ENCODE results near the gene C1QTNF9B.
"Not testable (repeated sequence)": the region's sequence is repeated elsewhere in the genome, so short reads cannot be mapped to it uniquely, and the experiment has no call there.

The C1QTNF9B gene

DNA sequence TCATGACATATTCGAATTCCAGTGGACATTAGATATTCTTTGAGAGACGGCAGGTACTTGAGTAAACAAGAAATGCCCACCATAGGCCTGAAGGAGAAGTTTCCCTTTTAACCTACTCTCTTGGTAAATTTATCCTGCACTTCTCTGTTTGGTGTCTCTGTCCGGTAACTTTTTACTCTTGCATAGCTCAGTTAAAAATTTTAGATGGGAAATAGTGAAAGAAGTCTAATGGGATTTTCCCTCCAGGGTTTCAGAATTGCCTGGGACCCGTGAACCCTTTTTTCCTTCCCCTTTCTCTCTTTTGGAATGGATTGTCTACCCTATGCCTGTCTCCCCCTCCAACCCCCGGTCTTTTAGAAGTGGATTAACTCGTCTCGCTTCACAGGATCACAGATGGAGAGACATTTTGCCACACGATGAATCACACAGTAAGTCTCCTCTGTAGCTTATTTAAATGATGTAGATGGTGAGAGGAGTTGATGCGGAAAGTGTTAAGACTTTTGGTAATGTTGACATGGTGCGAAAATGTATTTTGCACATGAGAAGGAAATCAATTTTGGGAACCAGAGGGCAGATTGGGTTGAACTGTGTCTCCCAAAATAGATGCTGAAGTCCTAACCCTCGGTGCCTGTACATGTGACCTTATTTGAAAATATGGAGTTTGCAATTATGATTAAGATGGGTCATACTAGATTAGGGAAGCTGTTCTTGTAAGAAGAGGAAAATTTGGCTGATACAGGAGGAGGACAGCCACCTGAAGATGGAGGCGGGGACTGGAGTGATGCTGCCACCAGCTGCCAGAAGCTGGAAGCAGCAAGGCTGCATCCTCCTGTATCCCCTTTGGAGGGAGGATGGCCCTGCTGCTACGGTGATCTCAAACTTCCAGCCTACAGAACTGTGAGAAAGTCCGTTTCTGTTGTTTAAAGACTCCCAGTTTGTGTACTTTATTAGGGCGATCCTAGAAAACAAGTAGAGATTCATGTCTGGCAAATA lies 7.4 kb downstream of the C1QTNF9B start:
- no peak for DNase-seq

DNA sequence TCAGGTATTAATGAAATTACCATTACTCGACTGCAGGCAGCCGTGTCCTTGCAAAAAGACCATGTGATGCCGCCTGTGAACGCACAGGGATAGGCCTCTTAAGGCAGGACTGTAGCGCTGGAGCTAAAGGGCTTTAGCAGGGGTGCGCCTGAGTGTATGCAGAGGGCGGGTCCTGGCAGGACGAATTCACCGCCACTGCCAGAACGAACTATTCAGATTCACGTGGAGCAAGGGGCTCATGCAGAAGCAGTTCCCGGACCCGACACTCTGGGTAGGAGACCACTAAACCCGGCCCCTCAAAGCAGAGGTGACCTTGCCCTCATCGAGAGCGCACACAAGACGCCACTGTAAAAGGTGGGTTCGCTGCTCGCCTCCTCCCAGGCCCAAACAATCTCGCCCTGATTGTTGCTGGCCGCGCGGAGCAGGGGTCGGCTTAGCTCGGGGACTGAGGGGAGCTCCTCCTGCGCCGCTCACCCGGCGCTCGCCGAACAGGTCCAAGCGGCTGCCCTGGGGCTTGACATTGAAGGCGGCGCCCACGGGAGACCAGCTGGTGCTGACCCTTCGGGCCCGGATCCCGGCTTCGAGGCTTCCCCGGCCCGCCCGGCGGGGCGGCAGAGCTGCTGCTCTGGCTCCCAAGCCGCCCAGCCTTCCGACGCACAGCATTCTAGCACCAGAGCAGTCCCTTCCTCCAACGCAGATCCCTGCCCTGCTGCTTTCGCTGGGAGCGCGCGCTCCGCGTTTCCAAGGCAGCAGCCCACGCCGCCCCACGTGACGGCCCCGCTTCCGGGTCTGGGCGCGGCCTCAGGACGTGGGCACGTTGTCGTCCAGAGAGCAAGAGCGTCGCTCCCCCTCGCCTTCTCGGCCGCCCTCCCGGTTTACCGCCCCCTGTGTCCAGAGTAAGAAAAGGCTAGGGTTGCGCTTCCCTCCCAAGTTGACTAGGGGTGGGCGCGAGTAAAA lies 8.4 kb downstream of the C1QTNF9B start, which contains the start of gene MIPEP:
TSS of gene MIPEP (minus strand) at position 743 of the 957 bp plus-strand sequence. CDS start at position 663, 80 bp downstream.
- DNase-seq = peak; percentile 81

DNA sequence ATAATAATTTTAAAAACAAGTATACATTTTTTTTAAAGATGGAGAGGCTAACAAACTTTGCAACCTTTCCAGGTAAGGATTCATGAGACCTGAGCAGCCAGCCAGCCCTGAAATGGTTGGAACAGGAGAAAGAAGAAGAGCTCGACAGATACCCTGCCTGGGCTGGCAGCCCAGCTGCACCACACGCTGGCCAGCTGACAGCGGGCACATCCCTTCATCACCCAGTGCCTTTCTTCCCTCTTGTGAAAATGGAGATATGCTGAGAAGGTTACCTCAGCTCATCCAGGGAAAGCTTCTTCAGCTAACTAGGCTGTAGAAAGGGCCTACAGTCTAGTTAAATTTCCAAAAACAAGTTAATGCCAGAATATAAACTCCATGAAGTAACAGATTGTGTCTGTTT lies 12.9 kb downstream of the C1QTNF9B start:
- not testable (repeated sequence) for DNase-seq

DNA sequence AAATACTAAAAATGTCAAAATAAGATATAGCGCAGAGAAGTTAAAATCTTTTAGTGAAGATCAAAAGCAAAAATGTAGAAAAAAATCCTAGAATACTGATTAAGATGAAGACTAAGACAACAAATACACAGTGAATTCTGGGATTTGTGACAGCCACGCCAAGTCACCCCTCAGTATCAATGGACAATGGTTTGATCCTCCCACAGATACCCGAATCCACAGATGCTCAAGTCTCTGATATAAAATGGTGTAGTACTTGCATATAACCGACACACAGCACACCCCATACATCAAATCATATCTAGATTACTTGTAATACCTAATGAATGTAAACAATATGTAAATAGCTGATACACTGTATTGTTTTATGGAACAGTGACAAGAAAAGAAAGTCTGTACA lies 14.0 kb downstream of the C1QTNF9B start:
- no peak for DNase-seq

DNA sequence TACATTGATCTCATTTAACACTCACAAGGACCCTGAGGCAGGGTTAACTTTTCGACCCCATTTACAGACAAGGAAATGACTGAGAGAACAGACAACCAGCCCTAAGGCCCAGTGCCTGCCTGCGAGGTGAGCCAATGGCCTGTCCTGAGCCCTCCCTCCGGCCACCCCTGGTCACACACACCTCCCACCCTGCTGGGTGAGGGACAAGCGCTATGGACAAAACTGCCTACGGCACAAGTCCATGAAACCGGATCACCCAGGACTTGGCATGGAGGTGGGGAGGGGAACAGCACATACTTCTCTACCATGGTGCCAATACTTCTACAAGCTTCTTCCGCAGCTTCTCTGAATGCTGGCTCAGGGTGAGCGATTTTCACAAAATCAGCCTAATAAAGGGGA lies 15.9 kb downstream of the C1QTNF9B start:
- not testable (repeated sequence) for DNase-seq

DNA sequence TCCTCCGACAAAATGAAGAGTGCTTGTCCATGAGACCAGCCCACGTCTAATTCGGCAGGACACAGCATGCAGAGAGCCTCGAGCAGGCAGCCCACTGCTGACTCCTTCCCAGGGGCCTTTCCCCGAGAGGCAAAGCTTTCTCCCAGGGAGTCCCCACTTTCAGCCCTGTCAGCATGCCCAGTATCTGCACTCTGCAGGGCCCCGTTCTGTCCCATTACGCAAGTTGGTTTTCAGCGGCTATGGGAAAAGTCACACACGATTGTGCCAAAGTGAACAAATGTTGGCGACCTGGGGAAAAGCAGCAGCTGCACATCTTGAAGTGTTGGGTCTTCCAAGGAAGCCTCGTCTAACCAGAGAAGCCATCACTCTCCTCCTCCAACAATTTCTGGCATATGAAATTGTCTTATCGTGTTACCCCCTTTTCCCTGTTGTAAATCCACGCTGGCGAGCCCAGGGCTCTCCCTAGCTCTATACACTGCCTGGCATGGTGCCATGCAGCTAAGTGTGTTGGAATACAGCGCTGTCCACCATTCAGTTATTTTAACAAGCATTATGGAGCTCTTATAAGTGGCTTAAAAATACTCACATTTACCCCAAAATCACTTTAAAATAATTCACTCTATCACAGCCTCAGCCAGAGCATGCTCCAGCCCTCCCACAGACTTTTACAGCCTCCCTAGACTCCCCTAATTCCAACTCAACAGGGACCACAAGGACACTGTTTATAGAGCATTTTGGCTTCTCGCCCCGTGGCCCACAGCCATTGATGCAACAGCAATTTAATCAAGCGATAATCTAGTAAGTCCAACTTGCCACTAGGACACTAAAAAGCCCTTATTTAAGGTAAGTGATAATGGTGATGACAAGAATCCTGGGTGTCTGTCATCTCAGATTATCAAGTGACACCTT lies 16.6 kb downstream of the C1QTNF9B start:
- not testable (repeated sequence) for DNase-seq

DNA sequence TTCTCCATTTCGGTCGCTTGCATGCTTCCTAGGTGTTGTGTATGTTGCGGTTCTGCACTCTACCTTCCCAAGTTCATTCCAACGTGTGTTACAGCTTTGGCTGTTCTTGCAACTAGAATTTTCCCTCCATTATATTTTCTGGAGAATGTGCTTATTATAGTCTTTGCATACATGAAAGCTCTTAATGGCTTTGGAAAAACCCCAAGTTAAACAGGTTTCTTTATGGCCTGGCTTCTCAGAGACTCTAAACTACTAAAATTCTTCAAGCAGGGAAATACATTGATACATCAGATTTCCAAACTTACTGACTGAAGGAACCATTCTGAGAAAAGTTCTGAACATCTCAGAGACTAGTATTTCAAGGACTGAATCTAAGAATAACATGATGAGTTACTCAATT lies 20.0 kb downstream of the C1QTNF9B start:
- no peak for DNase-seq

DNA sequence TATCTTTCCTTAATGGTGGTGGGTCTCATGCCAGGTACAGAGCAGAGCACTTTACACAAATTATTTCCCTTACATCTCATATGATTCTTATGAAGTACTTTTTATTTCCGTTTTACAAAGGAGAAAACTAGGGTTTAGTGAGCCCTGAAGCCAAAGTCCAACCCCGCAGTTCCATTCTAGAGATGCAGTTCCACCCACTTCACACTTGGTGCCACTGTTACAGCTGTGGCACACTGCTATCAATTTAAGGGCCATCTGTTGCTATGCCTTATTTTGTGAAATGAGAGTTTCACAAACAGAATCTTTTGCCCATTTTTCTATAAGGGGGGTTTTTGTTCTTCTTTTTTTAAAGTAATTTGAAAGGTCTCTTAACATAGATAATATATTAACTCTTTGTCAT lies 21.0 kb downstream of the C1QTNF9B start:
- no peak for DNase-seq

DNA sequence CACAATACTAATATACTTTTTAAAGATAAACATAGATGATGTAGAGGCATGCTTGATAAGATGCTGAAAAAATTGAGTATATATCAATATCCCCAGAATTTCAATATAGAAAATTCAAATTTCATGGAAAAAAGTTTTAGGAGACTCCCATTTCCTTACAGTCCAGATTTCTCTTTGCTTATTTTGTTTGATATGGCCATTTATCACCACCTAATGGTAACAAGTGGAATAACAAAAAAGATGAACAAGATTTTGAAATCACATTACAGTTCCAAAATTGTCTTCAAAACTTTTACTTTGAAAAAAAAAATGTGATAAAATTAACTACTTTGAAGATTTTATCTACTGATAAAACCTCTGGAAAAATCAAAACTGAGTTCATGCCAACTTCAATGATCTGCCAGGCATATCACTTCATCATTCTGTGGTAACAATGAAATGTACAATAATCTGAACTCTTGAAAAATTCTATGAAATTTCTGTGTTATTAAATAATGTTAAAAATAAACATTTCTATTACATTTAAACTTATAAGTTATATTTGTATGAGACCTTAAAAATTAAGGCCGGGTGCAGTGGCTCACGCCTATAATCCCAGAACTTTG lies 25.6 kb downstream of the C1QTNF9B start:
- DNase-seq = peak; percentile 18

DNA sequence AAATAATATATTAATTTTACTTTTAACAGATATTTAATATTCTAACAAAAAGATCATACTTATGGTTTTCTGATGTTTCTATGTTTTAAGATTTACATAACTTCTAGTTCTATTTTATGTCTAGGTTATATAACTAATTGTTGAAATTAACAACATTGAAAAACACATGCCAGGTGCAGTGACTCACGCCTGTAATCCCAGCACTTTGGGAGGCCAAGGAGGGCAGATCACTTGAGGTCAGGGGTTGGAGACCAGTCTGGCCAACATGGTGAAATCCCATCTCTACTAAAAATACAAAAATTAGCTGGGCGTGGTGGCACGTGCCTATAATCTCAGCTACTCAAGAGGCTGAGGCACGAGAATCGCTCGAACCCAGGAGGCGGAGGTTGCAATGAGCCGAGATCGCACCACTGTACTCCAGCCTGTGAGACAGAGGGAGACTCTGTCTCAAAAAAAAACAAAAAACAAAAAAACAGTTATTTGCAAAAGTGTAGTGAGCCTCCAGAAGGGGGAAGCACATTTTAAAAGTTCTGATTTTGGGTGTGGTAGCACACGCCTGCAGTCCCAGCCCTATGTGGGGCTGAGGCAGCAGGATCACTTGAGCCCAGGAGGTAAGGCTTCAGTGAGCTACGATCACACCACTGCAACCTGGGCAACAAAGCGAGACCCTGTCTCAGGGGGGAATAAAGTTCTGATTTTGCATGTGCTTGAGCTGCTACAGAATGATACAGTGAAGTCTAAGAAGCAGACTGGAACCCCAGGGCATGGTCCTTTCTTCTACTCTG lies 26.8 kb downstream of the C1QTNF9B start:
- DNase-seq = no peak

DNA sequence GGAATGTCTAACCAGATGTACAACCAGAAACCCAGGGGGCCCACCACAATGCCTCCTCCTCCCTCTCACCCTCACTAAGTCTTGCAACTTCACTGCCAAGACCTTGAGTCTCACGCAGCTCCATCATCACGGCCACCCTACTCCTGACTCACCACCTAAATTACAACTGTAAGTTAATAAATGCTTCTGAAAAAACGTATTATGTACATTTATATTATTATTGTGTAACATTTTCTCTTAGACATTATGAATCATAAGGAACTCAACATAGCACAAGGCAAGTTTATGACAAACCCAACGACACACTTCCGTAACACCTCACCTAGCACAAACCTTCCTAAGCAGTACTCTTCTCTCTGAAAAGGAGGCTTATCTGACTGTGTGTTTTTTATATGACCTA lies 28.8 kb downstream of the C1QTNF9B start:
- no peak for DNase-seq

DNA sequence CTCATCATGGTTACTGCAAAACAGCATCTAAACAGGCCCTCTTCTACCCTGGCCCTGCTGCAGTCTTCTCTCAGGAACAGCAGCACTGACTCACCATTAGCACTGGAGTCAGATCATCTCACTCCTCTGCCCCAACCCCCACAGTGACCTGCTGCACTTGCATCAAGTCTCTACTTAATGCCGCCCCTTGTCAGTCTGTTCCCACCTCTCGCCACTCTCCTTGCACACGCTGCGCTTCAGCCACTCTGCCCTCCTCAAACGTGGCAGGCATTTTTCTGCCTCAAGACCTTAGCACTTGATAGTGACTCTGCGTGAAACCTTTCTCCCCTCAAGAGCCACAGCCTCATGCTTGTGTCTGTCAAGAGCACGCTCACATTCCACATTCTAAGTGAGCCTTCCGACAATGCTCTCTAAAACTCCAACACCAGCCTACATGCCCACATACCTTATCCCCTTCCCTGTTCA lies 30.2 kb downstream of the C1QTNF9B start:
- DNase-seq = no peak

DNA sequence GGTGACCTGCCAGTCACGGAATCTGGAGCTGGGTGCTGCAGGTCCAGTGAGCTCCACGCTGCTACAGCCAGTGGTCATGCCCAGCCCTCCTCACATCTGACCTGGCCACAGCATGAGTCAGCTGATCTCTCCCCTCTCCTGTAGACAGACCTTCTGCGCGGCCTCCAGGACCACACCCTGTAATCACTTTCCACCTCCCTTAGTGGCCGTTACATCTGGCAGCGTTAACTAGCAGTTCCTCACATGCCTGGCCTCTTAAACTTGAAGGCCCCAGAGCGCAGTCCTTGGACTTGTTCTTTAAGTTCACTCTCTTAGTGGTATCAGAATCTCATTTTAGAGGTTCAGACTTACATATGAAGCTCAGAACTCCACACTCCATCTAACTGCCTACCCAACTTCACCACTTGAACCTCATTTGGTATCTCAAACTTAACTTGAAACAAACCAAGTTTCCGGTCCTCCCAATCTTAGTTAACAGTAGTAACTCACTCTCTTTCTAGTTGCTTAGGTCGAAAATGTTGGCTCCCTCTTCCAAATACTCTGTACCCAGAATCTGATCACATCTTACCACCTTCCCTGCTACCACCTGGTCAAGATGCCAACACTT lies 30.8 kb downstream of the C1QTNF9B start:
- no peak for DNase-seq

DNA sequence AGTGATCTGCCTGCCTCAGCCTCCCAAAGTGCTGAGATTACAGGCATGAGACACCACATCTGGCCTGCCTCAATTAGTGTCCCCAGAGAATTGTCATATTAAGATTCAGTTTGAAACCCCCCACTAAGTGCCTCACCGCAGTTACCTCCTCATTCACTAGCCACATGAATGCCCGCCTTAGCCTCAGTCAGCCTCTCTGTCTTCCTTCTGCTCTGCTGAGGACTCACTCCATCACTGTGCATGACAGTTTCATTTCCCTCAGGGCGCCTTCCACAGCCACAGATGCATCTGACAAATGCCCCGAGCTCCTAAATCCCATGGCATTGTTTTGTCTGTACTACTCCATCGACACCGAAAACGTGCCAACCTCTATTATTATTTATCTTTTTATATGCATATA lies 31.4 kb downstream of the C1QTNF9B start:
- no peak for DNase-seq

DNA sequence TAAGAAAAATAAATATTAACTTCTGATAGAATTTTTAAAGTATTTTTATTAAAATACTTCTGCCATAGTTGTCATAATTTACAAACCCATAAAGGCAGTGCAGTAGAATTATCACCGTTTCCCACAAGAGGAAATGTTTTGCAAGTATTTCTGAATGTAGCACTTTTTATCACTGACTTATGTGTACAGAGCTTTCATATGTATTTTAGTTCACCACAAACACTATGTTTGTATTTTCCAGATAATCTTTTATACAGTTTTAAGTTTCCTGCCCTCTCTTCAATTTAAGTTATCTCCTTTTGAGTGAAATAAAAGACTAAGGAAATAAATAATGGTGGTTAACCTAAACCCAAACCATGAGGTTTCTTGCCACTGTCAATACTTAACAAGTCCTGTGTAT lies 32.3 kb downstream of the C1QTNF9B start:
- no peak for DNase-seq

DNA sequence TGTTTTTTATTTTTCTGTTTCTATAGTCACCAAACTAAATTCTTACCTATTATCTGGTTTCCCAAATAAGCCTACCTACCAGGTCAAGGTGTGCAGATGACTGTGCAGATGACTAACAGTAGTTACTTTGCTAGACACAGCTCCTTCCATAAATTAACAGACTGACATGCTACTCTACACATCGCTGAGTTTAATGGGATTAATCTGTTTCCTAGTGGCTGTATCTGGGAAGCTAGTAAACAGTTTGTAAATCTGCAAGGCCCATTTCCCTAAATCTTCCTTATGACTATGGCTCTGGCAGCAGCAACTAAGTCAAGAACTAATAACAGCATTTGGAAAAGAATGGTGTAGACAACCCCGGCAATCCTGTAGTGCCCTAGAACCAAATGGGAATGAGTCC lies 36.0 kb downstream of the C1QTNF9B start:
- DNase-seq = no peak

DNA sequence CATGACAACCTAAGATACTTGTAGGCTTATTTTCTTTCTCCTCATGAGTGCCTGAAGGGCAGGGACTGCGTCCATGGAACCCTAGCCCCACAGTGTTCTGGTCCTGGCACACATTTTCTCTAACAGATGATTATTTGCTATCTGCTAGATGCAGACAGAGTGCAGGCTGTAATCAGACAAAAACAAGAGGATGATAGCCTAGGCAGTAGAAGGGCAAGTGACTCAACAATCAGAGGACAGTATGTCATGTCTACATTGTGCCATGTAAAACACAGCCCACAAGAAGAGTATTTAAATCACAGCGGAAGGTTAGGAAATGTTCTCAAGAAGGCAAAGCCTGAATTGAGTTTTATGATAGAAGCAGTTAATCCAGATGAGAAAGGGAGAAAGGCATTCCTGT lies 37.4 kb downstream of the C1QTNF9B start:
- no peak for DNase-seq

DNA sequence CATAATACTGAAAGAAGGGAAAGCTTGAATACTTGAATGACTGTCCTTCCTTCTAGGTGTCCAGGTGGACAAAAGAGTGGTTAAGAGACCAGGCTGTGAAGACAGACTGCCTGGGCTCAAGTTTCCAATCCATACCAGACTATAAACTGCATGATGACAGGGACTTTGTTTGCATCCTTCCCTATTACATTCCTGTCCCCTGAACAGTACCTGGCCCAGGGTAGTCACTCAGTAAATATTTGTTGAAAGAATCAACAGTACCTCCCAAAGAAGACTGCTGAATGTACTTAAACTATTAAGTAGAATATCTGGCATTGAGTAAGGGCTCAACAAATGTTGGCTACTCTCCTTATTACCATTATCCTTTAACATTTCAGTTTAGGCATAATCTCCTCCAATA lies 37.8 kb downstream of the C1QTNF9B start:
- DNase-seq = no peak

DNA sequence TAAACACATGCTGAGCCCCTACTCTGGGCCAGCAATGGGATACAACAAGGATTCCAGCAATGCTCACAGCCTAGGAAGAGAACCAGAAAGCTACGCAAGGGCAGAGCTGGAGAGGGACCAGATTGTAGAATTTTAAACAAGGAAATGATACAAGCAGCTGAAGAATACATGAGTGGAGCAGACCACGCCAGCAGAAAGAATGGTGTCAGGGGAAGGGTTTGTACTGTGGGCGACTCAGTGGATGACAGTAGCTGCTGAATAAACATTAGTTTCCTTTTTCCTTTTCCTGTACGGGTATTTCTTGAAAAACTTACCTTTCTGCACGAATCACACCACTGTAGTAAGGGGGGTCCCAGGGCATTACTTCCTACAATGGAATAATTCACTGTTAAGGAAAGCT lies 38.8 kb downstream of the C1QTNF9B start:
- no peak for DNase-seq

DNA sequence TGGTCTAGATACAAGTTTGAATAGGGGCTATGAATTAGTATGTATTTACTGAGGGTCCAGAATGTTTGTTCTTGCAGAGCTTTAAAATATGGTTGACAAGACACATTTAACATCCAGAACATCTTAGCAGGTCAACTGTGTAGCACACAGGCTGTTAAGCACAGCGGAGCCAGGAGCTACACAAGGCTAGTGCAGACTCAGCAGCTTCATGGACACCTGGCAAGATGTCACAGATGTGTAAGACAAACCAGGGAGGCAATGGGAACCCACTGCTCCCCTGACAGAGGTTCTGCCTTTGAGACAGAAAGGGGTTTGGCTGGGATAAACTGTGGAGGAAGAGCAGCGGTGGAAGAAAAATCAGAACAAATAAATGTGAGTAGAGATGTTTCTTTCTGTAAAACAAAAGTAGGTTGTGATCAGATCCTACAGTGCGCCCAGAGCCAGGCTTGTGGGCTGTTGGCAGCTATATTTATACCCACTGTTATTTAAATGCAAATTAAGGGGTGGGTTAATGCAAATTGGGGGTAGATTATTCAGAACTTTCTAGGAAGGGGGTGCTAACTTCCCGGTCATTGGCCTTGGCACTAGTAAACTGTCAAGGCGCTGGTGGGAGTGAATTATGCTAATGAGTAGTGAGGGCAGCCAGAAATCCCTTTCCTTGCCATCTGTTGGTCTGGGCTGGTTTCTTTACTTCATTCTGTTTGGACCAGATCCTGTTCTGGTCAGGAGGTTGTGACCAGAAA lies 41.1 kb downstream of the C1QTNF9B start:
- no peak for DNase-seq
